K562 (cell line): Measurements from ENCODE around the gene SHISA4.

Experiments used
- CHD1 ChIP-seq: fragments of 200-600 bp; sonication (generic); IDR thresholded peaks from one replicate; pipeline ENCODE4 v1.6.1; 2012; ENCODE audit warnings: mild to moderate bottlenecking, moderate library complexity, low read length, inconsistent platforms
- EZH2 ChIP-seq: IDR thresholded peaks from 2 replicates; pipeline ENCODE4 v1.6.1; 2012; ENCODE audit warnings: low read depth, mild to moderate bottlenecking, inconsistent platforms, low read length, borderline replicate concordance
- RBBP5 ChIP-seq: fragments of 200-600 bp; sonication (generic); IDR thresholded peaks from 2 replicates; pipeline ENCODE4 v1.6.1; 2012; ENCODE audit warnings: borderline replicate concordance, mild to moderate bottlenecking, low read length, control low read depth, inconsistent platforms; ENCODE audit not compliant: insufficient read depth, poor library complexity, severe bottlenecking
- SMARCE1 ChIP-seq: fragments of 450-650 bp; IDR thresholded peaks from 2 replicates; pipeline ENCODE4 v1.7.1; 2016; ENCODE audit warnings: mild to moderate bottlenecking
- SMC3 ChIP-seq: conservative IDR thresholded peaks from 2 replicates; pipeline ENCODE4 v1.6.1; 2011; ENCODE audit warnings: low read depth, low read length, improper control_type of control experiment; ENCODE audit not compliant: insufficient read depth
- ZNF436 ChIP-seq: fragments of 250-450, 450-650 bp; sonication (Bioruptor Pico); formaldehyde crosslinking; IDR thresholded peaks from 2 replicates; pipeline ENCODE4 v1.7.0; 2020; ENCODE audit warnings: mild to moderate bottlenecking

DNA sequence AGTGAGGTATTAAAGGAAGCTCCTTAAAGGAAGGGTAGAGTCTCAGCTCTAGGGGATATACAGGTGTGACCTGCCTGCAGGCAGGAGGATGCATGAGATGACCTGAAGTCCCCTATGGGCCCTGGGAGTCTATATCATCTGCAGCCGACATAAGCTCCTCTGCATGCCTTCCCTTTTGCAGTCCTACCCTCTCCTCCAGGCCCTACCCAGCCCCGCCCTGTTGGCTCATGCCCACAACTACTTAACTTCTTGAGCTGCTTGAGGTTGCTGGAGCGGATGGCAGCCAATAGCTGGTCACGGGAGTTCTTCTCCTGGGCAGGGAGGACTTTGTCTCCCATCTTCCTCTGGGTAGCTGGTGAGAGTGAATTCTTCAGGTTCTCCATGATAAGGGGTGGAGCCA is 10.3 kb downstream of the SHISA4 start:
- TF ChIP-seq EZH2 = no peak
- TF ChIP-seq ZNF436 (CRISPR knock-in tag) = no peak
- TF ChIP-seq SMARCE1 = no peak
- no peak for TF ChIP-seq SMC3
- no peak for TF ChIP-seq CHD1
- TF ChIP-seq RBBP5 = no peak
